ENCODE measurements around the gene CLEC2D. TPM values are rescaled to one million over a fixed set of nuclear protein-coding genes. Genes with fewer than 3 reads are reported as not detected.
A peak's percentile ranks its signal among the peaks of the same experiment; 100 is the strongest.

Gene CLEC2D
- total RNA-seq, 1 donor: 3.9 TPM

DNA sequence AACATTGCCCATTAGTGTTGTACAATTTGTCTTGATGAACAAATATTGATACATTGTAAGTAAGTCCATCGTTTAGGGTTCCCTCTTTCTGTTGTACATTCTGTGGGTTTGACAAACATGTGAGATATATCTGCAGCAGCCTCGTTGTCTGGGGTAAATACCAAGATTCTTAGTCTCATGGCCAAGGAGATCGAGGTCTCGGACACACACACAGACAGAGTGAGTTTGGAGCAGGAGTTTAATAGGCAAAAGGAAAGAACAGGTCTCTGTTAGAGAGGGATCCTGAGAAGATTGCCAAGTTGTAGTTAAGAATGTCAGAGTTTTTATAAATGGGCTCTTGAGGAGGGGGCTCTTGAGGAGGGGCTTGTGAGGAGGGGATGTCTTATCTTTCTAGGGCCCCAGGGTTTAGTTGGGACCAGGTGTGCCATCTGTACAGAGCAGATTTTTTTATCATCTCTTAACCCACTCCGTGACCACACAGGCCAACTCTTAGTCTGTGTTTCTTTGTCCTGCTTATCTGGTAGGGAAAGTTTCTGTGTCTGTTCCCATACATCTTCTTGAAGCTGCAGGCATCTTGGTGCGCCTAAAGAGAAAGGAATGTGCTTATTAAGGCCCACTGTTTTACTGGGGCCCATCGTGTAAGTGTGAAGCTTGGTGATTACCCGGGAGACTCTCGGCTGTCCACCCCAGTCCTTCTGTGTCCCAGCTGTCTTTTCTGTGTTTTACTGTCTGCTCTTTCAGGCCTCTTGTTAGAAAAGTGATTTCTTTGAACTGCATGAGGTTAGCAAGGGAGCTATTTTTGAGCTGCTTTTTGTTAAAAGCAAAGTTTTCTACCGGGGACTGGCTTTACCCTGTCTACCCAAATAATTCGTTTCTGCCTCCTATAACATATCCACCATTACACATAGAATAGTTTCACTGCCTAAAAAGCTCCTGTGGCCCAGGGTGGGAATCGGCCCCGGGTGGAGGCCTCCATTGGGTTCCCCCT, 22.4 kb upstream of the CLEC2D start:
- TF ChIP-seq, protein P1, sequence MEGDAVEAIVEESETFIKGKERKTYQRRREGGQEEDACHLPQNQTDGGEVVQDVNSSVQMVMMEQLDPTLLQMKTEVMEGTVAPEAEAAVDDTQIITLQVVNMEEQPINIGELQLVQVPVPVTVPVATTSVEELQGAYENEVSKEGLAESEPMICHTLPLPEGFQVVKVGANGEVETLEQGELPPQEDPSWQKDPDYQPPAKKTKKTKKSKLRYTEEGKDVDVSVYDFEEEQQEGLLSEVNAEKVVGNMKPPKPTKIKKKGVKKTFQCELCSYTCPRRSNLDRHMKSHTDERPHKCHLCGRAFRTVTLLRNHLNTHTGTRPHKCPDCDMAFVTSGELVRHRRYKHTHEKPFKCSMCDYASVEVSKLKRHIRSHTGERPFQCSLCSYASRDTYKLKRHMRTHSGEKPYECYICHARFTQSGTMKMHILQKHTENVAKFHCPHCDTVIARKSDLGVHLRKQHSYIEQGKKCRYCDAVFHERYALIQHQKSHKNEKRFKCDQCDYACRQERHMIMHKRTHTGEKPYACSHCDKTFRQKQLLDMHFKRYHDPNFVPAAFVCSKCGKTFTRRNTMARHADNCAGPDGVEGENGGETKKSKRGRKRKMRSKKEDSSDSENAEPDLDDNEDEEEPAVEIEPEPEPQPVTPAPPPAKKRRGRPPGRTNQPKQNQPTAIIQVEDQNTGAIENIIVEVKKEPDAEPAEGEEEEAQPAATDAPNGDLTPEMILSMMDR (IDR thresholded peaks at IDR 0.05; ENCODE audit: insufficient read depth, low read depth, low read length): no peak
- DNase-seq (ENCODE audit: low read depth): peak; percentile 66
- peak overlapping the region; percentile 79 for H3K4me3 ChIP-seq (ENCODE audit: low read depth, low read length)

DNA sequence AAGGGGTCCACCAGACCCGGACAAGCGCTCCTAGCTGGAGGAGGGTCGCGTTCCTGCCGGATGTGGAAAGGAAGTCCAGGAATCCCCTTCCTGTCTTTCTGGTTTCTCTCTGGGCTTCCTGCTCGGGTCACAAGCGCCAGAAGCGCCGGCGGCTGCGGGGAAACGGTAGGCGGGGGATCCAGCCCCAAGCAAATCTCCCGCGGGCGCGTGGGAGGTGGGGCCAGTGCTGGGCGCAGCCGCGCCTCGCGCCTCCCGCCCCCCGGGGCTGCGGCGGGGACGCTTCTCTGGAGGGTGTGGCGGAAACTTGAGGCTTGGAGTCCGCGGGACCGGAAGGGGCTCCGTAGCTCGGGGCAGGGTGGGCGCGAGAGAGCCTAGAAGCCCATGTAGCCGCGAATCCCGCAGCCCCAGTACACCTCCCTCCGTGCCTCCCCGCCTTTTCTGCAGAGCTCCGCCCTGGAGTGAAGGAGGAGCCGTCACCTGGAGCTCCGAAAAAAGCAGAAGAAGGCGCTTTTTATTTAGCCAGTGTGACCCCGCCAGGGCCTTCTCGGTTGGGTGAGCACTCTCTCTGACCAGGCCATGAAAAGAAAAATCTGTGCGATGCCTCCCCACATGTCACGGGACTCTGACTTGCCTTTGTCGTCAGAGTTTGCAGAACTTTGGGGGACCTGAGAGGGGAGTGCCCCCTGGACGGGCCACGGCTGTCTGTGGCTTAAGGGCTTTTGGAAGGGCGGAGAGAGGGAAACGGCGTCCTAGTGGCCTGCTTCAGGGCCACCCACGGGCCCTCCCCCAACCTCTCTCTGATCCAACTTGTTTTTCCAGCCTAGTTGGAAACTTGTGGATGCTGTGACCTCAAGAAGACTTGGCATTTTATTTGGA, 21.4 kb upstream of the CLEC2D start:
- peak; percentile 87 for DNase-seq (ENCODE audit: low read depth)
- H3K4me3 ChIP-seq (ENCODE audit: low read depth, low read length): peak overlapping the region; percentile 79
- TF ChIP-seq, protein P1 (IDR thresholded peaks at IDR 0.05; ENCODE audit: insufficient read depth, low read depth, low read length): no peak

- TF ChIP-seq, protein P1 (IDR thresholded peaks at IDR 0.05; ENCODE audit: insufficient read depth, low read depth, low read length): no peak
- peak; percentile 7 for DNase-seq (ENCODE audit: low read depth)
These were observed 20.6 kb upstream of the CLEC2D start for GRCh38 chr12:9648701-9649531.

DNA sequence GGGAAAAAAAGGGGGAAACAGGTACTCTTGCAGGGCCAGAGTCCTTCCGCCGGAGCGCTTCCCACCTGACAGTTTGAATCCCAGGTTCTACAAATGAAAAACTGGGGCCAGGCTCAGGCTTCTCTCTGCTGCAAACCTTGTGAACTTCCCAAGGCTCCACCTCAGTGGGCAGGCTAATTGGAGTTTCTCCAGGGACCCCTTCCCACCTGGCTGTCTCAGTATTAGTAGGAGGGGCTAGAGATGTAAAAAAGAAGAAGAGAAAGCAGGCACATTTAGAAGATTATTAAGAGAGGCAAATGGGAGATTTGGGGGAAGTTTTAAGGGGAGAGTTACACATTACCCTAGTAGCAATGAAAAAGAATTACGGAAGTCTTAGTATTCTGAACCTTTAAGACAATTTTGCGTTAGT, 20.0 kb upstream of the CLEC2D start:
- peak overlapping the region; percentile 79 for H3K4me3 ChIP-seq (ENCODE audit: low read depth, low read length)
- TF ChIP-seq, protein P1 (IDR thresholded peaks at IDR 0.05; ENCODE audit: insufficient read depth, low read depth, low read length): no peak
- peak; percentile 17 for DNase-seq (ENCODE audit: low read depth)

More at GRCh38 chr12:9648701-9649531, 20.6 kb upstream of the CLEC2D start:
- peak overlapping the region; percentile 79 for H3K4me3 ChIP-seq (ENCODE audit: low read depth, low read length)

DNA sequence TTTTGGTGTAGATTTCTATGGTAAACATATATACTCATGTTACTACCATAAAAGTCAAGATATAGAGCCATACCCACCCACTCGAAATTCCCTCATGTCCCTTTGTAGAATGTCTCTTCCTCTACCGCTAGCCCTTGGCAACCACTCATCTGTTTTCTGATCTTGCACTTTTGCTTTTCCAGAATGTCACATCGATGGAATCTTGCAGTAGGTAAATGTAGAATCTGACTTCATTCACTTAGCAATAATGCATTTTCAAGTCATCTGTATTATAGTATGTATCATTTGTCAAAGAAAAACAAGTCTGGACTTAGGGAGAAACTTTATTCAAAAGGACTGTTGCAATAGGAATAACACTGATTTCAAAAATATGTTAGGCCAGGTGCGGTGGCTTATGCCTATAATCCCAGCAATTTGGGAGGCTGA, 19.3 kb upstream of the CLEC2D start:
- DNase-seq (ENCODE audit: low read depth): peak; percentile 50
- TF ChIP-seq, protein P1 (IDR thresholded peaks at IDR 0.05; ENCODE audit: insufficient read depth, low read depth, low read length): no peak
- peak overlapping the region; percentile 79 for H3K4me3 ChIP-seq (ENCODE audit: low read depth, low read length)

DNA sequence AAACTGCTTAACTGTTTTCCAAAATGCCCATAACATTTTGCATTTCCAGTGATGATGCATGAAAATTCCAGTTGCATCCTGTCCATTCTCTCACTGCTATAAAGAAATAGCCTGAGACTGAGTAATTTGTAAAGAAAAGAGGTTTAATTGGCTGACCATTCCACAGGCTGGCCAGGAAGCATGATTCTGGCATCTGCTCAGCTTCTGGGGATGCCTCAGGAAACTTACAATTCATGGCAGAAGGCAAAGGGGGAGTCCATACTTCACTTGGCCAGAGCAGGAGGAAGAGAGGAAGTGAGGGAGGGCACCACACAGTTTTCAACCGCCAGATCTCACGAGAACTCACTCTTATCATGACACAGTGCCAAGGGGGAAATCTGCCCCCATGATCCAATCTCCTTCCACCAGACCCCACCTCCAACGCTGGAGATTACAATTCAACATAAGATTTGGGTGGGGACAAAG, 18.2 kb upstream of the CLEC2D start:
- H3K4me3 ChIP-seq (ENCODE audit: low read depth, low read length): no peak overlapping the region
- peak; percentile 56 for DNase-seq (ENCODE audit: low read depth)
- TF ChIP-seq, protein P1 (IDR thresholded peaks at IDR 0.05; ENCODE audit: insufficient read depth, low read depth, low read length): no peak

Data from fibroblast of villous mesenchyme (primary cell).